Midbrain (tissue), 1 donor: ENCODE measurements around the gene MMAB.

Experiments used
- DNase-seq: peaks from one replicate; lab custom pipeline; 2025; lab: John Stamatoyannopoulos, UW

MMAB gene

GRCh38 chr12:109512608-109513007, 60.7 kb downstream of the MMAB start:
- no peak for DNase-seq

DNA sequence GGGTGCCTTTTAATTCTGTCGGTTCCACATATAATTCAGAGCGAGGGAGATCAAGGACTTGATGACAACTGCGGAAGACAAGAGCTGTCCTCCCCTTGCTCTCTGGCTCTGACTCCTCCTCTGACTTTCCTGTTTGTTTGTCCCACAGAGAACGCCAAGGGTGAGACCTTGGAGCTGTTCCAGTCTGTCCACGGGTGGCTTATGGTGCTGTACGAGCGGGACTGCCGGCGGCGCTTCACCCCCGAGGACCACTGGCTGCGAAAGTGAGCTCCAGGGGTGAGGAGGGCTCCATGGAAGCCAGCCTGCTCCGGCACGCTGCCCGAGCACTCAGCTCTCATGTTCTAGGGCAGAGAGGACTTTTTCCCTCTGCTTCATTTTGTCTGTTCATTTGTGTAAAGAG, 63.1 kb downstream of the MMAB start:
- DNase-seq: no peak

DNA sequence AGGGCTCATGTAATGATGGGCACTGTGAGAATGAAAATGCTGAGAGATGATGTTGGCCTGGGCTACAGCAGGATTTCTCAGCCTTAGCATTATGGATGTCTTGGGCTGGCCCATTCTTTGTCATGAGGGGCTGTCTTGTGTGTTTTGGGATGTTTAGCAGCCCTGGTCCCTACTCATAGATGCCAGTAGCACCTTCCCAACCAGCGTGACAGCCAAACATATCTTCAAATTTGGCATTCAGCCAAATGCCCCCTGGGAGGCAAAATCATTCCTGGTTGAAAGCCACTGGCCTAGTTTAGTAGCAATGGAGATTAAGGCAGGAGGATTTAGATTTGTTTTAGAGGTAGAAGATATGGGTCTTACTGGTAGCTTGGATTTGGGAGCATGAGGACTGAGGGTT, 69.2 kb downstream of the MMAB start:
- no peak for DNase-seq
